GM21619 (cell line): ENCODE results near the gene FNDC5.
A peak's percentile ranks its signal among the peaks of the same experiment; 100 is the strongest.

ENCODE experiments used
- ATAC-seq: cut with Tn5 transposase; IDR thresholded peaks from one replicate; pipeline ENCODE4 v1.9.1; 2021; ENCODE audit not compliant: unreplicated experiment

Gene FNDC5

GRCh38 chr1:32817159-32817814 lies 53.4 kb downstream of the FNDC5 start, which contains the start of the genes S100PBP and YARS1:
Gene S100PBP (plus strand): TSS chr1:32817653. CDS start chr1:32826100, 8,447 bp downstream.
Gene YARS1 (minus strand): TSS chr1:32817358. CDS start chr1:32817244, 114 bp downstream.
- peak; percentile 77 for ATAC-seq

- no peak for ATAC-seq
Measured at GRCh38 chr1:32816676-32817158, 54.0 kb downstream of the FNDC5 start.

- ATAC-seq = no peak
Measured at GRCh38 chr1:32813941-32814739, 56.6 kb downstream of the FNDC5 start.
